Spinal cord (tissue), 10 donors: ENCODE results near the gene ZNF445. TPM values are rescaled to one million over a fixed set of nuclear protein-coding genes. Genes with fewer than 3 reads are reported as not detected.
A peak's percentile ranks its signal among the peaks of the same experiment; 100 is the strongest.
"Not testable (repeated sequence)": the region's sequence is repeated elsewhere in the genome, so short reads cannot be mapped to it uniquely, and the experiment has no call there.

Experiments used
- DNase-seq, 6 donors: peaks; one replicate each; pipeline versions ENCODE4 v3.0.0 to v3.0.0-alpha.2; 2013 to 2015; ENCODE audit warnings: low spot score in 6 of 6, low read depth in 4 of 6
- H3K27ac ChIP-seq: one replicate; pipeline ENCODE4 v1.5.1; 2013; ENCODE audit warnings: low read depth, low read length, control low read depth
- H3K27me3 ChIP-seq: one replicate; pipeline ENCODE4 v1.6.1; 2013; ENCODE audit warnings: low read length; ENCODE audit not compliant: control insufficient read depth, insufficient read depth
- H3K36me3 ChIP-seq: one replicate; pipeline ENCODE4 v1.6.1; 2013; ENCODE audit warnings: low read length; ENCODE audit not compliant: control insufficient read depth, insufficient read depth
- H3K4me1 ChIP-seq: one replicate; pipeline ENCODE4 v1.6.1; 2013; ENCODE audit warnings: low read length; ENCODE audit not compliant: control insufficient read depth, insufficient read depth
- H3K4me3 ChIP-seq: one replicate; pipeline ENCODE4 v1.5.1; 2013; ENCODE audit warnings: low read depth, low read length, control low read depth
- H3K9me3 ChIP-seq: one replicate; pipeline ENCODE4 v1.6.1; 2013; ENCODE audit warnings: low read length; ENCODE audit not compliant: control insufficient read depth, insufficient read depth
- WGBS: methylation state at CpG from one replicate; pipeline ENCODE4 v1.1.5; 2013; ENCODE audit warnings: missing lambda C conversion rate; ENCODE audit not compliant: insufficient coverage; 5-methylcytosine and 5-hydroxymethylcytosine counted together
- polyA plus RNA-seq, 2 donors: library from polyadenylated mRNA; unstranded; fragments of 120-200 nt; gene quantifications; one replicate each; pipeline ENCODE4 v1.2.1, GENCODE V29; 2013; ENCODE audit not compliant: insufficient read length in 2 of 2
- total RNA-seq, 2 donors: library from RNA; depleted of rRNA in 1 of 2; stranded (reverse); fragments of 120-200 nt in 1 of 2; fragments of >200 nt in 1 of 2; gene quantifications; one replicate each; pipeline versions ENCODE4 v1.2.3 to v1.2.4, GENCODE V29; 2013 to 2014
- donor health status: healthy.

Gene ZNF445
- total and polyA plus RNA-seq, 4 donors: 19.7 to 33.8 (median 24.3) TPM

DNA sequence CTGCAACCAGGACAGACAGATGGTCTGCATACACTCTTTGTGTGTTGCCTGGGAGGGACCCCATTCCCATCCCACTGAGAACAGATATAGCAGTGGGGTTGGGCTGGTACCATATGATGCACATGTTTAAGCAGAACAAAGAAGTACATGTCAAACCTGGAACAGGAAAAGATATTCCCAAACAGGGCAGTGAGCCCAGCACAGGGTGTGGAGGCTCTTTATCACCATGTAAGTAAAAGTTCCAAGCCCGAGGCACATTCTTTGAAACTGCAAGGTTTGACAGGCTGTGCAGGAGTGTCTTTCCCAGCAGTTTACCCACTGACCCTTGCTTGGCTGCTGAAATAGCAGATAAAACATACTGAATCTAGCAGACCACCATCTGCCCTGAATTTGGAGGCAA lies 5.3 kb upstream of the ZNF445 start:
- H3K27ac ChIP-seq: no peak overlapping the region
- WGBS: 86% methylated on average over 1 of the region's 1 CpG
- no peak overlapping the region for H3K4me3 ChIP-seq
- no peaks in the 10 kb centered on the region for H3K9me3 ChIP-seq
- no peaks in the 10 kb centered on the region for H3K36me3 ChIP-seq
- no peak for DNase-seq
- H3K27me3 ChIP-seq: no peaks in the 10 kb centered on the region
- peaks cover 2% of the 10 kb centered on the region for H3K4me1 ChIP-seq

DNA sequence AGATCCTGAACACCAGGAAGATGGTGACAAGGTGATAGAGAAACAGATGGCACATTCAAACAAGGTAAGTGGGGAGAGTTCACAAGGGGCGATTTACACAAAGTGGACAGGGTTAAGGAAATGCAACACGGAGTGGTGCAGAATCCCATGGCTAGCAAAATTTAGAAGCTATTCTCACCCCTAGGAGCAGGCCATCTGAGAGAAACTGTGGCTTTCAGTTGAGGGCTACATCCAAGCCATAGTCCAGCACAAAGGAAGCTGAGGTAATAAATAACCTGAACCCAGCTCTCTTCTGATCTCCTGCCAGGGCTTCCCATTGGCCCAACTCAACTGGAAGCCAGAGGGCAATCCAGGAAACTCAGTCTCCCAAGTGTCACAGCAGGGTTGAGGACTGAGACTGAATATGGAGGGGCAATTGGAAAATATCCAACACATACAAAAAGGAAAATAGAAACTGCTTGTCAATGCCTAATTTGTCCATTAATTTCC lies 1.2 kb upstream of the ZNF445 start:
- no peak overlapping the region for H3K27ac ChIP-seq
- no peak overlapping the region for H3K4me3 ChIP-seq
- H3K27me3 ChIP-seq: no peaks in the 10 kb centered on the region
- WGBS: 88% methylated on average over 2 of the region's 2 CpGs
- no peak for DNase-seq
- no peaks in the 10 kb centered on the region for H3K36me3 ChIP-seq
- H3K4me1 ChIP-seq: peaks cover 3% of the 10 kb centered on the region
- H3K9me3 ChIP-seq: no peaks in the 10 kb centered on the region

DNA sequence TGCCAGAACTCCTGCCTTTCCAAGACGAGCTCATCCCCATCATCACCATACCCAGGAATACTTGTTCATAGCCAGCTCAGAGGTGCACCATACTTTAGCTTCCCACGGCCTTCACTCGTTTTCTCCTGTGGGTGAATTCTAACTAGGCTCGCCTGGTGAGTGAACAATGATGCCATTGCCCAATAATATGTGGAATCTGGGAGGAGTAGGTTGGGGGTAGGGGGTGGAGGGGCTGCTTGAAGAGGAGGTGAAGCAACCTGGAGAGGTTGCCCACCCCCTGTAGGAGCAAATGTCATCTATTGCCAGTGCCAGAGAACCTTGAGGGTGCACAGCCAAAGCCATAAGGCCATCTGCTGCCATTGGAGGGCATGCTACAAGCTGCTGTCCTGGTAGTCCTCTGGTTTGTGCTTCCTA lies 592 bp upstream of the ZNF445 start:
- WGBS: 20% methylated on average over 1 of the region's 4 CpGs
- Histone ChIP-seq H3K27me3 (no peaks in the 10 kb centered on the region), H3K27ac (peak overlapping the region; percentile 67)

DNA sequence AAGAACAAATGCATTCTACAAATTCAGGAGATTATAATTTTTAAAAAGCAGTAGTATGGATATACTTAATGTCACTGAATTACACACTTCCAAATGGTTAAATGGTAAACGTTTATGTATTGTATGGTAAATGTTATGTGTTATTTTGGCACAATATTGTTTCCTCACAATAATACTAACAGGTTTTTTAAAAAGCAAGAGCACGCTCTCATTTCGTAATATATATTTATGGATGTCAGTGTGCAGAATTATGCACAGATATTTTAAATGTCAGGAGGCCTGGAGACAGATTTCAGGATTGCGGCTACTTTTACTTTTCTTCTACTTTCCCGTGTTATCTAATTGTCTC lies 533 bp downstream of the ZNF445 start:
- peak in 1 of 6 donors; percentile 1 for DNase-seq
- Histone ChIP-seq H3K27me3 (no peaks in the 10 kb centered on the region), H3K4me1 (peaks cover 3% of the 10 kb centered on the region), H3K36me3 (no peaks in the 10 kb centered on the region), H3K27ac (peak overlapping the region; percentile 40), H3K9me3 (no peaks in the 10 kb centered on the region), H3K4me3 (peak overlapping the region; percentile 64)
- WGBS: 0% methylated on average over 2 of the region's 5 CpGs

More for the DNA sequence above, 592 bp upstream of the ZNF445 start:
- no peak for DNase-seq
- H3K4me3 ChIP-seq: peak overlapping the region; percentile 72
- peaks cover 3% of the 10 kb centered on the region for H3K4me1 ChIP-seq
- no peaks in the 10 kb centered on the region for H3K9me3 ChIP-seq
- no peaks in the 10 kb centered on the region for H3K36me3 ChIP-seq

DNA sequence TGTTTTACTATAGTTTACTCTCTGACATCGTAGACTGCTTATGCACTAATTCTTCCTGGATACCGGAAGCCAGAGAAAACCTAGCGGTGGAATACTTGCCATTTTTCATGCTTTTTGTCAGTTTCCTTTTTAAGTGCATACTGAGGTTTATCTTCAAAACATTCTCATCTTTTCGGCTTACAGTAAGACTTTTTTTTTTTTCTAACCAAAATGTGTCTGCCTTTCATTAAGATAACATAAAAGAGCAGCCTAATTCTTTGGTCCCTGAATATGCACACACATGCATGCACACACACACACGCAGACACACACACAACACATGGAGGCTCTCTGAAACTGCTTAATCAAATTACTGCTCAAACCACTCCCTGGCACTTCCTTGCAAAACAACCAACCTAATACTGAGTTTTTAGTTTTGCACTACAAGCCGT lies 1.3 kb downstream of the ZNF445 start:
- Histone ChIP-seq H3K9me3 (no peaks in the 10 kb centered on the region), H3K4me1 (peaks cover 3% of the 10 kb centered on the region), H3K4me3 (peak overlapping the region; percentile 64), H3K36me3 (no peaks in the 10 kb centered on the region), H3K27ac (no peak overlapping the region), H3K27me3 (no peaks in the 10 kb centered on the region)
- WGBS: 20% methylated on average over 3 of the region's 6 CpGs
- DNase-seq: peak in 3 of 6 donors; percentile 9 to 59 (median 35)

DNA sequence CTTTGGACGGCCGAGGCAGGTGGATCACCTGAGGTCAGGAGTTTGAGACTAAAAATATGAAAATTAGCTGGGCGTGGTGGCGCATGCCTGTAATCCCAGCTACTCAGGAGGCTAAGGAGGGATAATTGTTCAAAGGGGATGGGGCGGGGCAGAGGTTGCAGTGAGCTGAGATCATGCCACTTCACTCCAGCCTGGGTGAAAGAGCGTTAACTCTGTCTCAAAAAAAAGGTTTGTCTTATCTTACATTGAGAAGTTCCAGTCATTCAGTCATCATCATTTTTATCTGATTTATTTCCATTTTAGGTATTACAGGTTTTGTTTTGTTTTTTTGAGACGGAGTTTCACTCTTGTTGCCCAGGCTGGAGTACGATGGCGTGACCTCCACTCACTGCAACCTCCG lies 2.6 kb downstream of the ZNF445 start:
- H3K9me3 ChIP-seq, H3K27me3 ChIP-seq, DNase-seq, H3K36me3 ChIP-seq, H3K4me3 ChIP-seq, H3K27ac ChIP-seq, H3K4me1 ChIP-seq: not testable (repeated sequence)
- 94% methylated on average over 5 of the region's 10 CpGs for WGBS

DNA sequence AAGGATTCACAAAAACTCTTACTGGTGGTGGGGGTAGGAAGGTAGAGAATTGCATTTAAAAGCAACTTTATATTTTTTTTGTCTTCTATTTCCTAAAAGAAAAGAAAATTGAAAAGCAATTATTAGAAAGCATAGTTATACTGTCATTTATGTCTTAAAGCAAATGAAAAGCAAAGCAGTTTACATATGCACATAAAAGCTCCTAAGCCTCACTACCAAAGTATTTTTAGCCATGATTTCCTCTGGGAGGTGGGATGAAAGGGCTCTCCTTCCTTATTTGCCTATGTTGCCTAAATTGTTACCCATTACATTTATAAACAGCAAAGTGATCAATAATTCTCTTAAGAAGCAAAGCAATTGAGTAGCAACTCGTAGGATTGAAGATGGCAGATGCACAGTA lies 7.0 kb downstream of the ZNF445 start:
- WGBS: no CpG with 5 or more reads among the region's 1 CpG
- DNase-seq: no peak
- Histone ChIP-seq H3K36me3 (peaks cover 9% of the 10 kb centered on the region), H3K4me1 (no peaks in the 10 kb centered on the region), H3K27ac (no peak overlapping the region), H3K4me3 (no peak overlapping the region), H3K27me3 (no peaks in the 10 kb centered on the region), H3K9me3 (no peaks in the 10 kb centered on the region)

DNA sequence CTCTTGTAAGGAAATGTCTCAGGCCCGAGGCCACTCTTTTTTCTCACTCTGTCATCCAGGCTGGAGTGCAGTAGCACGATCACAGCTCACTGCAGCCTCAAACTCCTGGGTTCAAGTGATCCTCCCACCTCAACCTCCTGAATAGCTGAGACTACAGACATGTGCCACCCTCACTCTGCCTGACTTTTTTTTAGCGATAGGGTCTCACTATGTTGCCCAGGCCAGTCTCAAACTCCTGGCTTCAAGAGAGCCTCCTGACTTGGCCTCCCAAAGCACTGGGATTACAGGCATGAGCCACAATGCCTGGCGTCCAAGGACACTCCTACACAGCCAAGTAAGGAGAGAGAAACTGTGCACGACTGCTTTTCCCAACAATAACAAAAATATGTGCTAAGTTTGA lies 7.6 kb downstream of the ZNF445 start:
- H3K4me1 ChIP-seq: no peaks in the 10 kb centered on the region
- DNase-seq: no peak
- H3K9me3 ChIP-seq: no peaks in the 10 kb centered on the region
- WGBS: 95% methylated on average over 3 of the region's 5 CpGs
- no peak overlapping the region for H3K27ac ChIP-seq
- H3K27me3 ChIP-seq: no peaks in the 10 kb centered on the region
- no peak overlapping the region for H3K4me3 ChIP-seq
- peaks cover 9% of the 10 kb centered on the region for H3K36me3 ChIP-seq

DNA sequence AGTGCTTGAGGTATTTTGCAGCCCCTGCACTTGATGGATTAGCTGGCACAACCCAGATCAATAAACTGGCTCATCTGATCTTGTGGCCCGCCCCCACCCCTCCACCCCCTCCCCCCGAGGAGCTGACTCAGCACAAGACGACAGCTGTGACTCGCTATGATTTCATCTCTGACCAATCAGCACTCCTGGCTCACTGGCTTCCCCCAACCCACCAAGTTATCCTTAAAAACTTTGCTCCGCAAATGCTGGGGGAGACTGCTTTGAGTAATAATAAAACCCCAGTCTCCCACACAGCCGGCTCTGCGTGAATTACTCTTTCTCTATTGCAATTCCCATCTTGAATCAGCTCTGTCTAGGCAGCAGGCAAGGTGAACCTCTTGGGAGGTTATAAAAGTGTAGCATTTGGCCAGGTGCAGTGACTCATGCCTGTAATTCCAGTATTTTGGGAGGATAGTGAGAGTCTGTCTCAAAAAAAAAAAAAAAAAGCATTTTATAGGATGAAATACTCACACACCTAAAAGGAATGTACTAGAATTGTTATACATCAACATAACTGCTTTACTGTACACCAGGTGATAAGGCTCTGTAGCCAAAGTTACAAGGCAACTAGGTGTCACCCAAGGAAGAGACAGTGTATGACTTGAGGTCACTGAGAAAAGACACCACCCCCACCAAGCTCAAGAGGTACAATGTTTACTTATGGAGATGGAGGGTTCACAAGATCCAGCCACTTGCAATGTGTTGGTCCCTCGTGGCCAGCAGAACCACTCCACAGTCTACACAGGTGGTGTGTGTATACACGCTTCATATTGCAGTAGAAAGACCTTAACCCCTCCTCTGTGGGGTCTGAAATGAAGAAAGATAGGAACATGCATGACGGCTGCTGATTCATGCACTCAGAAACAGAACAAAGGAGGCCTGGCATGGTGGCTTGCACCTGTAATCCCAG lies 8.6 kb downstream of the ZNF445 start:
- Histone ChIP-seq H3K4me3 (no peak overlapping the region), H3K27ac (no peak overlapping the region), H3K9me3 (no peaks in the 10 kb centered on the region), H3K27me3 (no peaks in the 10 kb centered on the region), H3K36me3 (peaks cover 17% of the 10 kb centered on the region), H3K4me1 (no peaks in the 10 kb centered on the region)
- 100% methylated on average over 2 of the region's 10 CpGs for WGBS
- DNase-seq: no peak

DNA sequence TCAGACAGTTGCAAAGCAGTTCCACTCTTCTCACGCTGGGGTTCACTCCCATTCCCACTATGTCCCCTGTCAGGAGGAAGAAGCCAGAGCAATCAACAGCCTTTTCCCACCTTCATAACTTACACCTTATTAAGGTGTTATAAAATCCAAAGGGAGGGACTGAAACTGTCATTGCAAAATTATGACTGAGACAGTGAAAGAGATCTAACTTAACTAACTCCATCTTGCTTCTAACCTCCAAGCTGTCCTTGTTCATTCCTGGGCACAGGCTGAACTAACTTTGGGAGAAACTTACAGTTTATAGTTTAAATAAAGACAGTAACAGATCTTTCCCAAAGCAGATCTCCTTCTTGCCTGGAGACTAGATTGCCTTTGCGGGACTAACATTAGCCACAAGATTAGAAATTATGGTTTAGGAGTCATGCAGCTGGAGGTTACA lies 9.4 kb downstream of the ZNF445 start:
- WGBS: 83% methylated on average over 1 of the region's 2 CpGs
- H3K4me1 ChIP-seq, H3K9me3 ChIP-seq, H3K4me3 ChIP-seq, H3K27me3 ChIP-seq, H3K27ac ChIP-seq, DNase-seq: not testable (repeated sequence)
- peaks cover 22% of the 10 kb centered on the region for H3K36me3 ChIP-seq
